Smooth muscle cell (in vitro differentiated cells): ENCODE measurements around the gene SNX7. TPM values are rescaled to one million over a fixed set of nuclear protein-coding genes. Genes with fewer than 3 reads are reported as not detected.

Source experiments
- DNase-seq: peaks from one replicate; lab custom pipeline; 2025; ENCODE audit not compliant: unreplicated experiment; lab: John Stamatoyannopoulos, UW
- H2AFZ ChIP-seq: fragments of 200-600 bp; sonication (generic); 2 replicates; pipeline ENCODE4 v1.6.0; 2016; ENCODE audit warnings: antibody characterized with exemption, low read depth, mild to moderate bottlenecking
- H3F3A ChIP-seq: fragments of 200-600 bp; sonication (generic); 2 replicates; pipeline ENCODE4 v1.6.0; 2017; ENCODE audit warnings: antibody characterized with exemption, low read depth
- H3K27ac ChIP-seq: fragments of 200-600 bp; sonication (generic); 2 replicates; pipeline ENCODE4 v1.5.1; 2016; ENCODE audit warnings: low read depth, mild to moderate bottlenecking
- H3K27me3 ChIP-seq: fragments of 200-600 bp; sonication (generic); 2 replicates; pipeline ENCODE4 v1.6.1; 2016; ENCODE audit warnings: low read depth, mild to moderate bottlenecking
- H3K36me3 ChIP-seq: fragments of 200-600 bp; sonication (generic); 2 replicates; pipeline ENCODE4 v1.5.1; 2016; ENCODE audit warnings: low read depth
- H3K4me1 ChIP-seq: fragments of 200-600 bp; sonication (generic); 2 replicates; pipeline ENCODE4 v1.5.1; 2016; ENCODE audit warnings: low read depth
- H3K4me2 ChIP-seq: fragments of 200-600 bp; sonication (generic); 2 replicates; pipeline ENCODE4 v1.6.0; 2016; ENCODE audit warnings: mild to moderate bottlenecking
- H3K4me3 ChIP-seq: fragments of 200-600 bp; sonication (generic); 2 replicates; pipeline ENCODE4 v1.5.1; 2016; ENCODE audit warnings: mild to moderate bottlenecking
- H3K79me2 ChIP-seq: fragments of 200-600 bp; sonication (generic); 2 replicates; pipeline ENCODE4 v1.6.0; 2016; ENCODE audit warnings: low read depth, mild to moderate bottlenecking
- H3K9ac ChIP-seq: fragments of 200-600 bp; sonication (generic); 2 replicates; pipeline ENCODE4 v1.6.0; 2016; ENCODE audit warnings: low read depth
- H3K9me3 ChIP-seq: fragments of 200-600 bp; sonication (generic); replicated peaks from 2 replicates; pipeline ENCODE4 v1.5.1; 2016; ENCODE audit warnings: low read depth
- H4K20me1 ChIP-seq: fragments of 200-600 bp; sonication (generic); 2 replicates; pipeline ENCODE4 v1.6.0; 2016; ENCODE audit warnings: low read depth
- CTCF ChIP-seq: fragments of 200-600 bp; sonication (generic); IDR thresholded peaks from 2 replicates; pipeline ENCODE4 v1.5.1; 2017; ENCODE audit warnings: borderline replicate concordance, mild to moderate bottlenecking, antibody characterized with exemption; ENCODE audit not compliant: insufficient read depth, poor library complexity, severe bottlenecking
- WGBS: methylation state at CpG from one replicate; pipeline ENCODE4 v1.1.7; 2016; ENCODE audit warnings: low lambda C conversion rate; 5-methylcytosine and 5-hydroxymethylcytosine counted together
- polyA plus RNA-seq: library from polyadenylated mRNA; unstranded; fragments of >200 nt; fragmentation: Nextera tagmentation; extraction: Ambion mirVana; gene quantifications from 2 replicates; pipeline ENCODE4 v1.2.1, GENCODE V29; 2016
- total RNA-seq: library from RNA; depleted of rRNA; stranded (reverse); fragments of >200 nt; gene quantifications from 2 replicates; pipeline ENCODE4 v1.2.3, GENCODE V29; 2014

Gene SNX7
- total and polyA plus RNA-seq, 2 experiments from 2014 or later = 40.0 to 46.0 TPM

GRCh38 chr1:98704474-98704873 is 43.0 kb downstream of the SNX7 start:
- Histone ChIP-seq H2AFZ (no peak overlapping the region), H3F3A (no peaks in the 10 kb centered on the region), H3K27ac (no peak overlapping the region), H3K4me1 (no peaks in the 10 kb centered on the region), H3K9ac (no peak overlapping the region), H3K27me3 (no peaks in the 10 kb centered on the region), H4K20me1 (no peaks in the 10 kb centered on the region), H3K79me2 (no peaks in the 10 kb centered on the region), H3K36me3 (no peaks in the 10 kb centered on the region), H3K4me2 (no peak overlapping the region), H3K4me3 (no peak overlapping the region), H3K9me3 (no peaks in the 10 kb centered on the region)
- no peak for TF ChIP-seq CTCF
- DNase-seq = no peak
- 93% methylated on average over 4 of the region's 4 CpGs for WGBS

GRCh38 chr1:98704971-98705370 is 43.5 kb downstream of the SNX7 start:
- H3K27me3 ChIP-seq = no peaks in the 10 kb centered on the region
- TF ChIP-seq CTCF = no peak
- H3K36me3 ChIP-seq = no peaks in the 10 kb centered on the region
- no peaks in the 10 kb centered on the region for H3K9me3 ChIP-seq
- H3K4me1 ChIP-seq = no peaks in the 10 kb centered on the region
- no peaks in the 10 kb centered on the region for H3K79me2 ChIP-seq
- no peak overlapping the region for H3K27ac ChIP-seq
- no peaks in the 10 kb centered on the region for H4K20me1 ChIP-seq
- H3K9ac ChIP-seq = no peak overlapping the region
- H3K4me2 ChIP-seq = no peak overlapping the region
- no peaks in the 10 kb centered on the region for H3F3A ChIP-seq
- no peak for DNase-seq
- H3K4me3 ChIP-seq = no peak overlapping the region
- H2AFZ ChIP-seq = no peak overlapping the region
- WGBS = 82% methylated on average over 1 of the region's 1 CpG

- Histone ChIP-seq H3F3A (no peaks in the 10 kb centered on the region), H3K4me1 (no peaks in the 10 kb centered on the region), H3K36me3 (no peaks in the 10 kb centered on the region), H3K9me3 (no peaks in the 10 kb centered on the region), H3K9ac (no peak overlapping the region), H4K20me1 (no peaks in the 10 kb centered on the region), H3K27me3 (no peaks in the 10 kb centered on the region), H2AFZ (no peak overlapping the region), H3K4me2 (no peak overlapping the region), H3K4me3 (no peak overlapping the region), H3K27ac (no peak overlapping the region), H3K79me2 (no peaks in the 10 kb centered on the region)
- 100% methylated on average over 2 of the region's 2 CpGs for WGBS
- TF ChIP-seq CTCF = no peak
- no peak for DNase-seq
Observed at GRCh38 chr1:98705591-98705990, 44.1 kb downstream of the SNX7 start.

GRCh38 chr1:98706173-98706843 is 44.8 kb downstream of the SNX7 start:
- no peak overlapping the region for H3K4me2 ChIP-seq
- H2AFZ ChIP-seq = no peak overlapping the region
- H3K36me3 ChIP-seq = no peaks in the 10 kb centered on the region
- H3K9ac ChIP-seq = no peak overlapping the region
- no peaks in the 10 kb centered on the region for H4K20me1 ChIP-seq
- no peaks in the 10 kb centered on the region for H3K79me2 ChIP-seq
- no peaks in the 10 kb centered on the region for H3K4me1 ChIP-seq
- H3K4me3 ChIP-seq = no peak overlapping the region
- no peaks in the 10 kb centered on the region for H3F3A ChIP-seq
- H3K27ac ChIP-seq = no peak overlapping the region
- H3K9me3 ChIP-seq = no peaks in the 10 kb centered on the region
- TF ChIP-seq CTCF = no peak
- no peaks in the 10 kb centered on the region for H3K27me3 ChIP-seq
- 97% methylated on average over 4 of the region's 4 CpGs for WGBS
- DNase-seq = no peak
